Activated B cell treated with CpG ODN at 0.5 μM for 24 hours (primary cell): ENCODE results near the gene KRT77. TPM values are rescaled to one million over a fixed set of nuclear protein-coding genes. Genes with fewer than 3 reads are reported as not detected.

Experiments used
- ATAC-seq: fragments of 200-7000 bp; cut with Tn5 transposase; one replicate; pipeline ENCODE4 v1.10.0; 2021; ENCODE audit warnings: low read depth, mild to moderate bottlenecking, moderate library complexity
- CTCF ChIA-PET: fragments of 350-600 bp; sonication (Branson Sonifier 250); formaldehyde crosslinking; loops from one replicate; lab custom pipeline; 2021; ENCODE audit warnings: antibody characterized with exemption; lab: Charles Lee
- POLR2A ChIA-PET: fragments of 350-600 bp; sonication (Branson Sonifier 250); formaldehyde crosslinking; loops from one replicate; lab custom pipeline; 2021; ENCODE audit warnings: antibody characterized with exemption; lab: Charles Lee
- DNase-seq: peaks from one replicate; pipeline ENCODE4 v3.0.0; 2022
- H3K27ac Mint-ChIP-seq: one replicate; pipeline ENCODE4 v1.8.0; 2020; ENCODE audit warnings: mixed read lengths
- H3K27me3 Mint-ChIP-seq: one replicate; pipeline ENCODE4 v1.8.0; 2021; ENCODE audit warnings: mixed read lengths
- H3K36me3 Mint-ChIP-seq: one replicate; pipeline ENCODE4 v1.8.0; 2021; ENCODE audit warnings: low read depth, mixed read lengths
- H3K4me1 Mint-ChIP-seq: one replicate; pipeline ENCODE4 v1.8.0; 2021; ENCODE audit warnings: mixed read lengths
- H3K4me3 Mint-ChIP-seq: one replicate; pipeline ENCODE4 v1.8.0; 2020; ENCODE audit warnings: mild to moderate bottlenecking, mixed read lengths
- H3K9me3 Mint-ChIP-seq: one replicate; pipeline ENCODE4 v1.8.0; 2020; ENCODE audit warnings: mixed read lengths
- intact Hi-C: fragments of 100-400 bp; cut with micrococcal nuclease; formaldehyde crosslinking; loops from one replicate; pipeline ENCODE4 v1.15.1; 2024
- total RNA-seq: library from RNA; stranded (reverse); gene quantifications from 2 replicates; pipeline ENCODE4 v1.2.3, GENCODE V29; 2022
- TF ChIP-seq, protein P1 (sequence below): fragments of 200-600 bp; IDR thresholded peaks from one replicate; pipeline ENCODE4 v1.8.0; 2022; ENCODE audit warnings: antibody characterized with exemption, mild to moderate bottlenecking

The KRT77 gene
- total RNA-seq, 1 donor from 2014 or later, result not detected

DNA sequence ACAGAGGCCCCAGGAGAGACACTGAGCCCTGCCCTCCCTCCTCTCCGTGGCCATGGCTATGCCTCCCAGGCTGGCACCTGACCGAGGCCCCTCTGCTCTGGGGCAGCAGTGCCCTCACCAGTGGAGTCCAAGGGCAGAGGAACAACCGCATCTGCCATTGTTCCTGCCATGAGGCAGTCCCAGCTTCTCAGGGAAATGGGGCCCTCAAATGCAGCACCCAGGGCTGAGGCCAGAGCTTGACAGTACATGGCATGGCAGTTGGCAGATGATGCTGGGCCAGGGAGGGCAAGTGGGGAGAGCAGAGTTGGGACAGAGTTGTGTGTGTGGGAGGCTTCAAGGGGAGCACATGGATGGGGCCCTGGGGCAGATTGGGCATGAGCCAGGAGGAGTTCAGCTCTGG, 21.1 kb upstream of the KRT77 start:
- Mint-ChIP-seq H3K27ac (no peak overlapping the region), H3K4me1 (no peaks in the 10 kb centered on the region), H3K27me3 (peaks cover 8% of the 10 kb centered on the region), H3K9me3 (no peaks in the 10 kb centered on the region), H3K36me3 (no peaks in the 10 kb centered on the region), H3K4me3 (no peak overlapping the region)
- ChIA-PET POLR2A (no interaction called here), CTCF (no interaction called here)
- DNase-seq (no peak), ATAC-seq (no peak)
- intact Hi-C loops, result no loop called here
- TF ChIP-seq, protein P1, sequence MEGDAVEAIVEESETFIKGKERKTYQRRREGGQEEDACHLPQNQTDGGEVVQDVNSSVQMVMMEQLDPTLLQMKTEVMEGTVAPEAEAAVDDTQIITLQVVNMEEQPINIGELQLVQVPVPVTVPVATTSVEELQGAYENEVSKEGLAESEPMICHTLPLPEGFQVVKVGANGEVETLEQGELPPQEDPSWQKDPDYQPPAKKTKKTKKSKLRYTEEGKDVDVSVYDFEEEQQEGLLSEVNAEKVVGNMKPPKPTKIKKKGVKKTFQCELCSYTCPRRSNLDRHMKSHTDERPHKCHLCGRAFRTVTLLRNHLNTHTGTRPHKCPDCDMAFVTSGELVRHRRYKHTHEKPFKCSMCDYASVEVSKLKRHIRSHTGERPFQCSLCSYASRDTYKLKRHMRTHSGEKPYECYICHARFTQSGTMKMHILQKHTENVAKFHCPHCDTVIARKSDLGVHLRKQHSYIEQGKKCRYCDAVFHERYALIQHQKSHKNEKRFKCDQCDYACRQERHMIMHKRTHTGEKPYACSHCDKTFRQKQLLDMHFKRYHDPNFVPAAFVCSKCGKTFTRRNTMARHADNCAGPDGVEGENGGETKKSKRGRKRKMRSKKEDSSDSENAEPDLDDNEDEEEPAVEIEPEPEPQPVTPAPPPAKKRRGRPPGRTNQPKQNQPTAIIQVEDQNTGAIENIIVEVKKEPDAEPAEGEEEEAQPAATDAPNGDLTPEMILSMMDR, result no peak

DNA sequence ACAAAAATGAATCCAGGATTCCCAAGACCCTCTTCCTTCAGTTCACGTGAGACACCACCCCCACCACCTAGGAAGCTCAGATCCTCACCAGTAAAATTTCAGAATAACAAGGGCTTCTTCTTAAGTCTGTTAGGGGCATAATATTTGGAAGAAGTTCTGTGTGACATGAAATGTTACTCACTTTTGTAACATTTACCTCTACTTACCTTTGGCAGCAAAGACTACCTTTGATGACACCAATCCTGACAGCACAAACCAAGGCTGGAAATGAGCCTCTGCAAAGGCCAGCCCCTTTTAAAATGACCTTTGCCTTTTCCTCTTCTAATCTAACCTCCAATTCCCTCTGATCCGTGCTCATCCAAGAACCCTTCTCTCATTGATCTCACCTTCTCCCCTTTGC, 19.4 kb upstream of the KRT77 start:
- peaks cover 9% of the 10 kb centered on the region for H3K27me3 Mint-ChIP-seq
- H3K4me3 Mint-ChIP-seq, result no peak overlapping the region
- DNase-seq, result no peak
- CTCF ChIA-PET, result no interaction called here
- no peak for ATAC-seq
- H3K9me3 Mint-ChIP-seq, result no peaks in the 10 kb centered on the region
- H3K36me3 Mint-ChIP-seq, result no peaks in the 10 kb centered on the region
- H3K4me1 Mint-ChIP-seq, result no peaks in the 10 kb centered on the region
- POLR2A ChIA-PET, result no interaction called here
- TF ChIP-seq, protein P1, result no peak
- intact Hi-C loops, result no loop called here
- no peak overlapping the region for H3K27ac Mint-ChIP-seq

DNA sequence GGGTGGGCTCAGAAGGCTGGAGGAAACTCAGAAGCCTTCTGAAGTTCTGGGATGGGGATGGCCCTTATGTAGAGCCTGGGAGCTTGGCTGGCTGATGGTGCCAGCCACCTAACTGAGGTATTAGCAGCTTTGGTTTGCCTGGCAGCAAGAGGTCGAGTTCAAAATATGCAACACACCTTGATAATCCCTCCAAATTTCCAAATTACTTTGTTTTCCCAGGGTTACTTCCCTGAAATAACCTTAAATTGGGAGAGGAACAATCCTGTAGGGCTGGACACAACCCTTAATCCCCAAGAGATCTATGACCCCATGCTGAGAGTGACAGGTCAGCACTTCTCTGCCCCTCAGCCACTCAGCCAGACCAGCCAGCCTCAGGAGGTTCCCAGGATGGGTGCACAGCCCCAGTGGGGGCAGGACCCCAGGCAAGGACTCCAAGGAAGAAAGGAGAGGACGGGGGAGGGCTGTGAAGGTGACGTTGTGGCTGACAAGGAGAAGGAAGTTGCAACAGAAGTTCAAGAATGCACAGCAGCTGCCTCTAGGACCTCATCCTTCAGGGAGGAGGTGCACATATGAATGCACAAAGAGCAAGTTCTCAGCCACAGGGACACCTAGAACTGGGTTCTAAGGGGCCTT, 18.6 kb upstream of the KRT77 start:
- ChIA-PET CTCF (no interaction called here), POLR2A (no interaction called here)
- Mint-ChIP-seq H3K4me3 (no peak overlapping the region), H3K36me3 (no peaks in the 10 kb centered on the region), H3K27me3 (peaks cover 8% of the 10 kb centered on the region), H3K27ac (no peak overlapping the region), H3K4me1 (no peaks in the 10 kb centered on the region), H3K9me3 (no peaks in the 10 kb centered on the region)
- intact Hi-C loops, result no loop called here
- DNase-seq (no peak), ATAC-seq (no peak)
- TF ChIP-seq, protein P1, result no peak

DNA sequence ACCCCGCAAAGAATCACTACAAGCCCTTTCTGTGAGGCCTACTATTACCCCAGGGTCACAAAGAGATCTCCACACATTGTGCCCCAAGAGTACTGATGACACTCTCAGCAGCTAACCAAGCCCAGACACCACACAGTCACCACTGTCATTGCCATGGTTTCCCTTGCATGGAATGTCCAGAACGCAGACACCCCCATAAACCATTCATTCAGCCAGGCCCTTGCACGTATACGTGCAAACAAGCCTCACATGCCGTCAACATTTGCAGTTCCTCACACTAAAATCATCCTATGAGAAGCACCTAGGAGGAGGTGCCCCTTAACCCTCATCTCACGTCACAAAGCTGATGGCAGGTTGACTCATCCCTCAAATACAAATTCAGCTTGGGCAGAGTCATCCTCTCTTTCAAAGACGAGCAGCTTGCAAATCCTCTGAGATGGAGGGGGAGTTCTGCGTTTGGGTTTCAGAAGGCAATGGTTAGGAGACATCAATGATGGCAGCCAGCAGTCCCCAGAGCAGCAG, 17.1 kb upstream of the KRT77 start:
- intact Hi-C loops, result no loop called here
- Mint-ChIP-seq H3K27ac (no peak overlapping the region), H3K9me3 (no peaks in the 10 kb centered on the region), H3K27me3 (peaks cover 17% of the 10 kb centered on the region), H3K36me3 (no peaks in the 10 kb centered on the region), H3K4me1 (no peaks in the 10 kb centered on the region), H3K4me3 (no peak overlapping the region)
- no peak for ATAC-seq
- DNase-seq, result no peak
- TF ChIP-seq, protein P1, result no peak
- POLR2A ChIA-PET, result no interaction called here
- CTCF ChIA-PET, result no interaction called here

GRCh38 chr12:52716061-52716460, 12.7 kb upstream of the KRT77 start:
- Mint-ChIP-seq H3K4me3 (no peak overlapping the region), H3K27ac (no peak overlapping the region), H3K36me3 (no peaks in the 10 kb centered on the region), H3K27me3 (peaks cover 39% of the 10 kb centered on the region), H3K4me1 (no peaks in the 10 kb centered on the region), H3K9me3 (no peaks in the 10 kb centered on the region)
- no peak for ATAC-seq
- ChIA-PET POLR2A (no interaction called here), CTCF (no interaction called here)
- TF ChIP-seq, protein P1, result no peak
- intact Hi-C loops, result no loop called here
- no peak for DNase-seq
